Activated naive CD4-positive, alpha-beta T cell (primary cell): Measurements from ENCODE around the gene OR2H1.

Source experiments
- DNase-seq, 4 experiments: peaks; one replicate each; lab custom pipeline; 2025; lab: John Stamatoyannopoulos, UW

Gene OR2H1

DNA sequence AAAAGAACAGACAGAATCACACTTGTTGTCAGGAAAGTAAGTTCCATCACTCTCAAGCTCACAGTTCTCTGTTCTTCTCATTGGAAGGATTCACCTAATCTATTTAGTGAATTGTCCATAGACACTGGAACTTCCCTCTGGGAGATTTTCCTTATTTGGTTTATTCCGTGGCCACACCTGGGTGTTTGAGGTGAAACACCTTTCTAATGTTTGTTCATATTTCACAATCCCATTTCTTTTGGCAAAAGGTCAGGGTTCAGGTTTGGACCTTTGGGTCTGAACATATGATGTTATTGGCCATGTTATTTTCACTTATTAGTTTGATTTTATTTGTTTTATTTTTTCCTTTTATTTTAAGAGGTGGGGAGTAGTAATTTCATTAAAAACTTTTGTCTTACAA lies 26.8 kb downstream of the OR2H1 start:
- no peak for DNase-seq

- DNase-seq, result no peak
Observed at GRCh38 chr6:29486577-29486976, 29.6 kb downstream of the OR2H1 start.

DNA sequence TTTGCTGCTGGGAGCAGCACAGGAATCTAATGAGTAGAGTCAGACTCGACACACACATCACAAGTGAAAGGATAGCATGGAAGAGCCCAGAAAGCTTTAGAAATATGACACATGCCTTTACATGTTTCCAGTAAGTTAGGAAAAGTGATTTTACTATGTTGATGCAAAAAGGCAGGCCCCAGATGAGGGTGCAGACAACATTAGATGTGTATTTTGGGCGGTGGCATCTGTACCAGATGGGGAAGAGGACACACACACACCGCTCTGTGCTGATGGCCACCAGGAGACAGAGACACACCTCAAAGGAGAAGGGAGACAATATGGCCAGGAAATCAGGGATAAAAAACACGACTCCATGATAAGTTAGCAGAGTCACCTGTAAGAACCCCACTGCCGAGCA lies 30.2 kb downstream of the OR2H1 start:
- no peak for DNase-seq

- no peak for DNase-seq
Observed at GRCh38 chr6:29487660-29488059, 30.7 kb downstream of the OR2H1 start, which contains the start of gene MAS1L. TSS of gene MAS1L (minus strand) at chr6:29487956. CDS start at chr6:29487902, 54 bp downstream.

DNA sequence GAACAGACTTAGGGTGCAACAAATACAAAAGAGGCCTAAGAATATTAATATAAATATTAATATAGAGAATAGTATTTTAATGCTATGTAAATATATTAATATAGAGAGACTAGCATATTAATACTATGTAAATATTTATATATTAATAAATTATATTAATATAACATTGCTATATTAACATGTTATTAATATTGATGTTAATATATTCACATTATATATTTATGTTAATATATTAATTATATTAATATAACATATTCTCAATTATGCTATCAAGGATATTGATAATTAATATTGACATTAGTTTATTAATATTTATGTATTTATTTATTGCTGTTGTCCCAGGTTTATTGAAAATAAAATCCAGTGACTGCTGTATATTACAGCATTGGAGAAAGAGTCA lies 31.9 kb downstream of the OR2H1 start:
- no peak for DNase-seq

GRCh38 chr6:29489286-29489685 lies 32.3 kb downstream of the OR2H1 start:
- no peak for DNase-seq

DNA sequence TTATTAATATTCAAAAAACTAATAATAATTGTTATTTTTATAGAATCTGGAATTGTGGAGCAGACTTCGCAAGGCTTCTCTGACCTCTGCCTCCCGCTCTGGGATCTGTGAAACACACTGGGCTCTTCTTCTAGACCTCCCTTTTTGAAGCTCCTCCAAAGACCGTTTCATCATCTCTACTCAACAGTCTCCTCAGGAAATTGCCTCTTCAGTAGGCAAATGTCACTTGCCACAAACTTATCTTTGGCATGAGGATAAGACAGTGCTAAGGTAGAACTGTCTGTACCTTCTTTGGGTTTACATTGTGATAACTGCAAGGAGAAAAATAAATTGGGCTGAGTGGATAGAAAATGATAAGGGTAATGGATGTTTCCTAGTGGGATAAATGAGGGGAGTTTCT lies 33.1 kb downstream of the OR2H1 start:
- DNase-seq, result no peak

DNA sequence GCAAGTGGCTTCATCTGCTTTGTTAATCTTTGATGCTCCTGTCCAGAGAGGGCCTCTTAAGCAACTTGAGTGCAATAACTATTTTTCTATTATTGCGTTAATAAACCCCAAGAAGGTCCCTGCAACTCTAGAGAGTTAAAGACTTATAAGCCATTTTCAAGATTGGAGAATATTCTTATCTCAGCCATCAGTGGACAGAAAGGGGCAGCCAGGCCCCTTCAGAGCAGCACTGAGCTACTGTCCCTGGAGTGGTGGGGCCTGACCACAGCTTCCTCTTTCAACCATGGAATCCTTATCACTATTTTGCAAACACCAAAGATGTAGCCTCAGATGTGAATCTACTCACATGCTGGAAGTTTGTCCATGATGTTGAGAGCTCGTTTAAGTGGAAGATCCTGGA lies 33.6 kb downstream of the OR2H1 start:
- DNase-seq, result no peak

DNA sequence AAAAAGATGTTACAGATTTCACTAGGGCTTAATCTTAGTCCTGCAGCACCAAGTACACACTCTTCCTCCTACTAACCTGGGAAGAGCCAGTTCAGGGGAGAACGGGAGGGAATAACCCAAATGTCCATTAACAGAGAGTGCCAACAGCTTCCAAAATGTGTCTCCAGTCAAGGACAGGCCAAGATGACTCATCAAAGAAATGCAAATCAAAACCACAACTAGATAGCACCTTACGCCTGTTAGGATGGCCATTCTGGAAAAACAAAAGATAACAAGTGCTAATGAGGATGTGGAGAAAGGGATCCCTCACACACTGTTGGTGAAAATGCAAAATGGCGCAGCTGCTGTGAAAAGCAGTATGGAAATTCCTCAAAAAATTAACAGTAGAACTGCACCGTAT lies 34.6 kb downstream of the OR2H1 start:
- DNase-seq, result no peak

DNA sequence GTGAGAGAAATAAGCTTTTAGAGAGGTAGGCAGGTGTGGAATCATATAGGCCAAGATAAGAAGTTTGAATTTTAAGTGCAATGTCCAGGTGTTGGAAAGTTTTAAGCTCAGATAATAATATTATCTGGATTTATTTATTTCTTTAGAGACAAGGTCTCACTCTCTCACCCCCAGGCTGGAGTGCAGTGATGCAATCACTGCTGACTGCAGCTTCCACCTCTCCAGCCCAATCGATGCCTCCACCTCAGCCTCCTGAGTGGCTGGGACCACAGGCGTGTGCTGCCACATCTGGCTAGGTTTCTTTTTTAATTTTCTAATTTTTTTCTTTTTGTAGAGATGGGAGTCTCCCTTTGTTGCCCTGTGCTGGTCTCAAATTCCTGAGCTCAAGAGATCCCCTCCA lies 36.3 kb downstream of the OR2H1 start:
- DNase-seq, result no peak

- no peak for DNase-seq
Observed at GRCh38 chr6:29494131-29494530, 37.2 kb downstream of the OR2H1 start.

GRCh38 chr6:29495571-29495970 lies 38.6 kb downstream of the OR2H1 start:
- DNase-seq, result no peak

DNA sequence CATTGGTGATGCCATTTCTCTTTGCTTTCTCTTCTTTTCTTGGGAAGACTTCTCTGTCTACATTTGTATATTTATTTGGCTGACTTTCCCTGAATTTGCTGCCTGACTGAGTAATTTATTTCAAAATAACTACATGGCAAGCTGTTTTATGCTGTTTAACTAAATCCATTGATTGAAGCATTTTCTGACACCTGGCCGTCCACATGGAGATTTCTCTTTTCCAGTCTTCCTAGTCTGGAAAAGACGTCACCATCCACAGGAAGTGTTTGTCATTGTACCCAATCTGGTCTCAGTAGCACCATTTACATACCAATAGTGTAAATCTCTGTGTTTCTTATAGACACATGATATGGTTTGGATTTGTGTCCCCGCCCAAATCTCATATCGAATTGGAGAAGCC lies 40.0 kb downstream of the OR2H1 start:
- DNase-seq, result no peak

DNA sequence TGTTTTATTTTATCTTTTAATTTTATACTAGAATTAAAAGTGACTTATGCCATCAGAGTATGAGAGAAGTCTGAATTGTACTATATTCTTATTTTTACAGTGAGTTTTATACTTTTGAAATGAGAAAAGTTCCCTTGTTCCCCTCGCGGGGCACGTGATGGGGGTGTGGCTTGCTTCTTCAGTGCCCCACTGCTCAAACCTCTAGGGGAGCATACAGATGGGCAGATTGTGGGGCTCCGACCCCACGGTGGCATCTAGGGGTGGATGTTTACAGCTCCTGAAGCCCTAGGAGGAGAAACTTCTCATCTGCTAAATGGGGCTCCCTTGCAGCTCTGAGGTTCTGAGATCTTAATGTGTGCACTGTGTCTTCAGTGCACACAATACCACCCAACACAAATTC lies 42.7 kb downstream of the OR2H1 start:
- DNase-seq, result no peak

- no peak for DNase-seq
Observed at GRCh38 chr6:29500594-29500993, 43.6 kb downstream of the OR2H1 start.

DNA sequence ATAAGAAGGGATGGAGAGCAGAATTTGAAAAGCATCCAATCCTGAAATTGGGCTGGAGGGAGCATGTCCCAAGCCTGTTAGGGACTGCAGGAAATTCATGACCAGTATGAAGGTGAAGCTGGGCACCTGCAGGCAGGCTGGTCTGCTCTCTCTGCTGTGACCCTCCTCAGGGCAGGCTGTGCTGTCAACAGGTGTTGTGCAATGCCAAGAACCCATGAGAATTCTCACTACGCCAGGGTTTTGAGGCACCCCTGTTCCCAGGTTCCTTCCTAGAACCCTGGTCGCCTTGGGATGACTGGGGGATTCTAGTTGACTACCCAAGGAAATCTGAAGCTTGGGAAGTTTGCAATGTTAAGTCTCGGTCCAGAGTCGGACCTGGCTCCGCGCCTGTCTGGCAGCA lies 44.2 kb downstream of the OR2H1 start:
- DNase-seq, result no peak

GRCh38 chr6:29502181-29502580 lies 45.2 kb downstream of the OR2H1 start:
- no peak for DNase-seq

DNA sequence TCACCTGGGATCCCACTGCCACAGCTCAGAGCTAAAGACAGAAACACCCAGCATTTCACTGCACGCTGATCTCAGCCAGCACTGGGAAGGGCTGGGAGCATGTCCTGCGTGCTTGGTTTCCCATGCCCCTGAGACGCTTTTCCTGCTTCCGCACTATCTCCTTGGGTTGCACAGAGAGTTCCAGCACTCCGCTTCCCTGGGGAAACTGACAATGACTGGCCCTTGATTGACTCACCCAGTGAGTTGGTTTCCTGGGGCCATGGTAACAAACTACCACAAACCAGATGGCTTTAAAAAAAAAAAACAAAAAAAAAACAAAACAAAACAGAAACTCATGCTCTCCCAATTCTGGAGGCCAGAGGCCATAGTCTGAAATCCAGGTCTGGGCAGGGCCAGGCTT lies 45.6 kb downstream of the OR2H1 start:
- DNase-seq, result no peak

DNA sequence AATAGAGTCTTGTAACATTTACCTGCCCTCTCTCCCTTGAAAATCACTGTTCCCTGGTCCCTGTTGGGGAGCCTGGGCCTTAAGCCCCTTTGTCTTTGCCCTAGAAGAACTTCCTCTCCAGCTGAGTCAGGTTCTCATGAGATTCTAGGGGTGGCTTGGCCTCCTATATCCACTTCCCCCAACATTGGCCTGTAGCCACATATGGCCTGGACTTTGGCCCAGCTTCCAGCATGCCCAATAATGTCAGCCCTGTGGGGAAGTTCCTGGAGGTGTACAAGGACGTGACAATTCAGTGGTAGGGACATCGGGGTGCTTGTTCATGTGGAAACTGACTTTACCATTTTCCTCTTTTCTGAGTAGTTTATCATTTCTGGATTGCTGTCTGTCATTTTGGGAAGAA lies 48.0 kb downstream of the OR2H1 start:
- no peak for DNase-seq

DNA sequence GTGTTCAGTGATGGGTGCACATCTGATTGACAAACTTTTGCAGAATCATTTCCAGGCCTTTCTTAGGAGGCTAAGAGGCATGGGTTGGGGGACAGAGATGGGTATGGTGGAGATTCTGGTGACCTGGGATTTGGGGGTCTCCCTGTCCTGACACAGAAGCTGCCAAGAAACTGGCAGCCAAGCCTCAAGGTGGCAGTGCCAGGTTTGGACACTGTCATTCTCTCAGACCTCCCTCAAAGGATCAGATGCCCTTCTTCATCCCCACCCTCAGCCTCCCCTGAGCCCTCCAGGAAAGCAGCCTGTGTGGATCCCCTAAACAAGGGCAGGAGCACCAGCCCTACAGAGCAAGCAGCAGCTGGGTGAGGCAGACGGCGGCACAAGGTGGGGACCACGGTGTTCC lies 48.9 kb downstream of the OR2H1 start:
- DNase-seq, result no peak

GRCh38 chr6:29506446-29507067 lies 49.6 kb downstream of the OR2H1 start:
- no peak for DNase-seq

GRCh38 chr6:29507319-29507718 lies 50.4 kb downstream of the OR2H1 start:
- DNase-seq, result no peak

DNA sequence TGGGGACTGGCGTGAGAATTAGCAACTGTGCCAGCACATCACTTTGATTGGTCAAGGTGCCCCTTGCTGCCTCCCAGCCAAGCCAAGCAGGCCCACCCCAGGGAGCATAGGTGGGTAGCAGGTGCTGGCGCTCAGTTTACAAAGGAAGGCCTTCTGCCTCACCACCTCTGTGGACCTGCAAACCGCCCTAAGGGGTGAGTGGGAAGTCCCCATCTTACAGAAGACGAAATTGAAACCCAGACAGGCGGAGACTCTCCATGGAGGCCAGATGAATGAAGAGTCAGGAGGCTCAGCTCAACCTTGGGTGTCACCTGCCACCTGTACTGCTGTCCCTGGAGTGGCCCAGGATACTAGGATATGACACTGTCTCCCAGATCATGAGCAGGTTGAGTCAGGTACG lies 52.3 kb downstream of the OR2H1 start:
- no peak for DNase-seq

- no peak for DNase-seq
Observed at GRCh38 chr6:29509711-29510110, 52.8 kb downstream of the OR2H1 start.

DNA sequence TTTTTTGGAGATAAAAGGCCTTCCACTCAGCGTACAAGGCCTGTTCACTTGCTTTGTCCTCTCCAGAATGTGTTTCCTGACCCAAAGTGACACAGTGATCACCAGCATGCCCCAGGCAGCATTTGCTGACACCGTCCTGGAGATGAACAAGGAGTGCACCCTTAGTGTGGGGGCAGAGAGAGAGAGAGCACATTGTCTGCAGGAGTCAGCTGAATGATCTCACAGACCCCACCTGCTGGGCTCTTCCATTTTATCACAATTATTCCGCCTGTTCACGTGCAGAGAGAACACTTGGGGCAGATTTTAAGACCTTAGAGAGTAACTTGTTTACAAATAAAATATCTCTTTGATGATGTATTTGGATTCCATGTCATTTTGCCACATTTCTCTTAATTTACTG lies 53.2 kb downstream of the OR2H1 start:
- no peak for DNase-seq
